Measurements from ENCODE around the gene SMAD2. TPM values are rescaled to one million over a fixed set of nuclear protein-coding genes. Genes with fewer than 3 reads are reported as not detected.

Gene SMAD2
- total RNA-seq, 1 experiment from 2014 or later, result 129 TPM

DNA sequence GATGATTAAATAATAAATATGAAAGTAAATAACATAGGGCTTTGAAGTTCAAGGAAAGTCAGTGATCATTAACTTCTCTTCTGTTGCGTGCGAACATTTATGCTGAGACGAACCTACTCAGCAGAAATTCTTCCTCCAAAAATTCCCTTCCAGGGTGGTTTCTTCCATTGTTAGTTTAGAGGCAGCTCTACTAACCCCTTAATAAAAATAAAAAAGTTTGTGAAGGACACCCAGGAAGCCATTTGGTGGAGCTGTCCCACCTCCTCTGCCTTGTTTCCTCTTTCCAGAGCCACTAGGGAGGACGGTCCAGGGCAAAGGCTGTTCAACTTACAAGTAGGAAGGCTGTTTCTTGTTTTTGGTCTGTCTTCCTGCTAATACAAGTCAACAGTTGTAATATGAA is 2.1 kb upstream of the SMAD2 start:
- intact Hi-C loops (cut with micrococcal nuclease; ENCODE audit: unreplicated experiment) (no loop called here), in situ Hi-C loops (cut with HindIII; ENCODE audit: low pct_unique_long_range_greater_than_20kb, low sequenced_read_pairs) (no loop called here)
- no peaks in the 10 kb centered on the region for H3K9me3 ChIP-seq (ENCODE audit: control insufficient read depth, insufficient read depth, low read depth, low read length)
- CTCF ChIA-PET, result no interaction called here
- no peaks in the 10 kb centered on the region for H3K27me3 ChIP-seq (ENCODE audit: control insufficient read depth, insufficient read depth, low read length)
- ATAC-seq, result no peak
- H3K27ac ChIP-seq (ENCODE audit: low read length), result no peak overlapping the region
- H3K4me3 ChIP-seq (ENCODE audit: low read depth in 2 of 2, low read length in 2 of 2), result no peak overlapping the region
- TF ChIP-seq, protein P1, sequence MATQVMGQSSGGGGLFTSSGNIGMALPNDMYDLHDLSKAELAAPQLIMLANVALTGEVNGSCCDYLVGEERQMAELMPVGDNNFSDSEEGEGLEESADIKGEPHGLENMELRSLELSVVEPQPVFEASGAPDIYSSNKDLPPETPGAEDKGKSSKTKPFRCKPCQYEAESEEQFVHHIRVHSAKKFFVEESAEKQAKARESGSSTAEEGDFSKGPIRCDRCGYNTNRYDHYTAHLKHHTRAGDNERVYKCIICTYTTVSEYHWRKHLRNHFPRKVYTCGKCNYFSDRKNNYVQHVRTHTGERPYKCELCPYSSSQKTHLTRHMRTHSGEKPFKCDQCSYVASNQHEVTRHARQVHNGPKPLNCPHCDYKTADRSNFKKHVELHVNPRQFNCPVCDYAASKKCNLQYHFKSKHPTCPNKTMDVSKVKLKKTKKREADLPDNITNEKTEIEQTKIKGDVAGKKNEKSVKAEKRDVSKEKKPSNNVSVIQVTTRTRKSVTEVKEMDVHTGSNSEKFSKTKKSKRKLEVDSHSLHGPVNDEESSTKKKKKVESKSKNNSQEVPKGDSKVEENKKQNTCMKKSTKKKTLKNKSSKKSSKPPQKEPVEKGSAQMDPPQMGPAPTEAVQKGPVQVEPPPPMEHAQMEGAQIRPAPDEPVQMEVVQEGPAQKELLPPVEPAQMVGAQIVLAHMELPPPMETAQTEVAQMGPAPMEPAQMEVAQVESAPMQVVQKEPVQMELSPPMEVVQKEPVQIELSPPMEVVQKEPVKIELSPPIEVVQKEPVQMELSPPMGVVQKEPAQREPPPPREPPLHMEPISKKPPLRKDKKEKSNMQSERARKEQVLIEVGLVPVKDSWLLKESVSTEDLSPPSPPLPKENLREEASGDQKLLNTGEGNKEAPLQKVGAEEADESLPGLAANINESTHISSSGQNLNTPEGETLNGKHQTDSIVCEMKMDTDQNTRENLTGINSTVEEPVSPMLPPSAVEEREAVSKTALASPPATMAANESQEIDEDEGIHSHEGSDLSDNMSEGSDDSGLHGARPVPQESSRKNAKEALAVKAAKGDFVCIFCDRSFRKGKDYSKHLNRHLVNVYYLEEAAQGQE (IDR thresholded peaks at IDR 0.05; ENCODE audit: insufficient read depth in 1 of 2, low read depth in 2 of 2, low read length in 1 of 2), result no peak
- no peak for TF ChIP-seq TCF7L2 (IDR thresholded peaks at IDR 0.05; ENCODE audit: low read depth, low read length)
- no peak for TF ChIP-seq POLR2AphosphoS5 (IDR thresholded peaks at IDR 0.05; ENCODE audit: low read depth, low read length)
- no peak for TF ChIP-seq SIN3A (IDR thresholded peaks at IDR 0.05; ENCODE audit: borderline replicate concordance, insufficient read depth, low read depth, low read length)
- TF ChIP-seq, protein P2, sequence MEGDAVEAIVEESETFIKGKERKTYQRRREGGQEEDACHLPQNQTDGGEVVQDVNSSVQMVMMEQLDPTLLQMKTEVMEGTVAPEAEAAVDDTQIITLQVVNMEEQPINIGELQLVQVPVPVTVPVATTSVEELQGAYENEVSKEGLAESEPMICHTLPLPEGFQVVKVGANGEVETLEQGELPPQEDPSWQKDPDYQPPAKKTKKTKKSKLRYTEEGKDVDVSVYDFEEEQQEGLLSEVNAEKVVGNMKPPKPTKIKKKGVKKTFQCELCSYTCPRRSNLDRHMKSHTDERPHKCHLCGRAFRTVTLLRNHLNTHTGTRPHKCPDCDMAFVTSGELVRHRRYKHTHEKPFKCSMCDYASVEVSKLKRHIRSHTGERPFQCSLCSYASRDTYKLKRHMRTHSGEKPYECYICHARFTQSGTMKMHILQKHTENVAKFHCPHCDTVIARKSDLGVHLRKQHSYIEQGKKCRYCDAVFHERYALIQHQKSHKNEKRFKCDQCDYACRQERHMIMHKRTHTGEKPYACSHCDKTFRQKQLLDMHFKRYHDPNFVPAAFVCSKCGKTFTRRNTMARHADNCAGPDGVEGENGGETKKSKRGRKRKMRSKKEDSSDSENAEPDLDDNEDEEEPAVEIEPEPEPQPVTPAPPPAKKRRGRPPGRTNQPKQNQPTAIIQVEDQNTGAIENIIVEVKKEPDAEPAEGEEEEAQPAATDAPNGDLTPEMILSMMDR (IDR thresholded peaks at IDR 0.05), result no peak
- H3K4me1 ChIP-seq (ENCODE audit: control insufficient read depth, insufficient read depth, low read length), result peaks cover 7% of the 10 kb centered on the region; the same call in 1 of the 2 replicates
- DNase-seq (ENCODE audit: low read depth, low spot score), result no peak
- H3K36me3 ChIP-seq (ENCODE audit: control insufficient read depth, insufficient read depth, low read length), result peaks cover 3% of the 10 kb centered on the region; the same call in 1 of the 2 replicates
- POLR2A ChIA-PET, result no interaction called here
- BruUV-seq (replicated peaks), result no TSS peak

DNA sequence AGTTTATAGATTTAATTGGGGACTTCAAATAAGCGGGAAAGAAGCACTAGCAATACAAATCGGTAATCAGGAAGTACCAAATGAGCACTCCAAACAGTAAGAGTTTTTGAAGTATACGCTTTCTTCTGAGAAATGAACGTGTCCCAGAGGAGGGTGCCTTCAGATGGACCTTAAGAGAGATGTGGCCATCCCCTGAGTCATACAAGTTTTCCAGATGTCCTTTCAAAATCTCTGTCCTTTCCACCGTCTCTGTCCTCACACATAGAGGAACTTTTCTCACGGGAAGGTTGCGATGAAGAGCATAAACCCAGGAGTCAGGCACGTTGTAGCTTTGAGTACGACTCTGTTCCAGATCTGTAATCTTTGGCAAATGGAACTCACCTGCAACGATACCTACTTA is 1.7 kb upstream of the SMAD2 start:
- no peak for TF ChIP-seq POLR2AphosphoS5 (IDR thresholded peaks at IDR 0.05; ENCODE audit: low read depth, low read length)
- TF ChIP-seq, protein P2 (IDR thresholded peaks at IDR 0.05), result no peak
- no peak for TF ChIP-seq SIN3A (IDR thresholded peaks at IDR 0.05; ENCODE audit: borderline replicate concordance, insufficient read depth, low read depth, low read length)
- TF ChIP-seq, protein P1 (IDR thresholded peaks at IDR 0.05; ENCODE audit: insufficient read depth in 1 of 2, low read depth in 2 of 2, low read length in 1 of 2), result no peak
- no peak for TF ChIP-seq TCF7L2 (IDR thresholded peaks at IDR 0.05; ENCODE audit: low read depth, low read length)
- in situ Hi-C loops (cut with HindIII; ENCODE audit: low pct_unique_long_range_greater_than_20kb, low sequenced_read_pairs) (no loop called here), intact Hi-C loops (cut with micrococcal nuclease; ENCODE audit: unreplicated experiment) (no loop called here)
- ATAC-seq, result no peak
- CTCF ChIA-PET, result no interaction called here
- peak overlapping the region in 1 of 2 experiments; percentile 65; a peak in 1 of 4 replicates for H3K4me3 ChIP-seq (ENCODE audit: low read depth in 2 of 2, low read length in 2 of 2)
- POLR2A ChIA-PET, result no interaction called here
- H3K4me1 ChIP-seq (ENCODE audit: control insufficient read depth, insufficient read depth, low read length), result peaks cover 7% of the 10 kb centered on the region; the same call in 1 of the 2 replicates
- BruUV-seq (replicated peaks), result no TSS peak
- peaks cover 3% of the 10 kb centered on the region; the same call in 1 of the 2 replicates for H3K36me3 ChIP-seq (ENCODE audit: control insufficient read depth, insufficient read depth, low read length)
- no peak for DNase-seq (ENCODE audit: low read depth, low spot score)
- no peaks in the 10 kb centered on the region for H3K27me3 ChIP-seq (ENCODE audit: control insufficient read depth, insufficient read depth, low read length)
- H3K27ac ChIP-seq (ENCODE audit: low read length), result peak overlapping the region; percentile 80
- H3K9me3 ChIP-seq (ENCODE audit: control insufficient read depth, insufficient read depth, low read depth, low read length), result no peaks in the 10 kb centered on the region
